ENCODE measurements around the gene AFAP1. TPM values are rescaled to one million over a fixed set of nuclear protein-coding genes. Genes with fewer than 3 reads are reported as not detected.

Gene AFAP1
- total RNA-seq, 2 experiments from 2014 or later = 13.6 to 13.8 TPM

DNA sequence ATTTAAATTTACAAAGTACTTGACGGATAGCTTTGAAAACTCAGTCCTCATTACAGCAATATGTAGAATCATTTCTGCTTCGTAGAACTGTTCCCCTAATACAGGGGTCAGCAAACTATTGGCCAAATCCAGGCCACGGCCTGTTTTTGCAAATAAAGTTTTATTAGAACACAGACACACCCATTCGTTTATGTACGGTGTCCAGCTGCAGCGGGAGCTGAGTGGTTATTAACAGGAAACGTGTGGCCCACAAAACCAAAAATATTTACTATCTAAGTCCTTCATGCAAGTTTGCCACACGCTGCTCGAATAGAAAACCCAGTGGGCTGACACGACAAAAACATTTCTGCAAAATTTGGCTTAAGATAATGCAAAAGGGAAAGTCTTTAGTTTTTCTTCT lies 146.5 kb downstream of the AFAP1 start:
- Mint-ChIP-seq H3K36me3 (peaks cover 7% of the 10 kb centered on the region), H3K27me3 (no peaks in the 10 kb centered on the region), H3K4me3 (no peak overlapping the region), H3K9me3 (no peaks in the 10 kb centered on the region), H3K27ac (no peak overlapping the region), H3K4me1 (no peaks in the 10 kb centered on the region)
- no peak for DNase-seq

GRCh38 chr4:7792616-7793015 lies 147.0 kb downstream of the AFAP1 start:
- Mint-ChIP-seq H3K4me1 (no peaks in the 10 kb centered on the region), H3K4me3 (no peak overlapping the region), H3K36me3 (peaks cover 5% of the 10 kb centered on the region), H3K27me3 (no peaks in the 10 kb centered on the region), H3K27ac (no peak overlapping the region), H3K9me3 (no peaks in the 10 kb centered on the region)
- DNase-seq = no peak

- peaks cover 2% of the 10 kb centered on the region for H3K36me3 Mint-ChIP-seq
- H3K27ac Mint-ChIP-seq = no peak overlapping the region
- H3K4me3 Mint-ChIP-seq = no peak overlapping the region
- no peaks in the 10 kb centered on the region for H3K27me3 Mint-ChIP-seq
- H3K4me1 Mint-ChIP-seq = no peaks in the 10 kb centered on the region
- no peaks in the 10 kb centered on the region for H3K9me3 Mint-ChIP-seq
- DNase-seq = no peak
Measured at GRCh38 chr4:7790999-7791398, 148.7 kb downstream of the AFAP1 start.

GRCh38 chr4:7790023-7790422 lies 149.6 kb downstream of the AFAP1 start:
- Mint-ChIP-seq H3K27me3 (no peaks in the 10 kb centered on the region), H3K9me3 (no peaks in the 10 kb centered on the region), H3K4me1 (no peaks in the 10 kb centered on the region), H3K27ac (no peak overlapping the region), H3K36me3 (peaks cover 2% of the 10 kb centered on the region), H3K4me3 (no peak overlapping the region)
- no peak for DNase-seq

GRCh38 chr4:7788694-7789425 lies 150.8 kb downstream of the AFAP1 start:
- no peaks in the 10 kb centered on the region for H3K9me3 Mint-ChIP-seq
- no peaks in the 10 kb centered on the region for H3K4me1 Mint-ChIP-seq
- H3K27me3 Mint-ChIP-seq = no peaks in the 10 kb centered on the region
- DNase-seq = no peak
- H3K36me3 Mint-ChIP-seq = peaks cover 2% of the 10 kb centered on the region
- no peak overlapping the region for H3K4me3 Mint-ChIP-seq
- no peak overlapping the region for H3K27ac Mint-ChIP-seq

DNA sequence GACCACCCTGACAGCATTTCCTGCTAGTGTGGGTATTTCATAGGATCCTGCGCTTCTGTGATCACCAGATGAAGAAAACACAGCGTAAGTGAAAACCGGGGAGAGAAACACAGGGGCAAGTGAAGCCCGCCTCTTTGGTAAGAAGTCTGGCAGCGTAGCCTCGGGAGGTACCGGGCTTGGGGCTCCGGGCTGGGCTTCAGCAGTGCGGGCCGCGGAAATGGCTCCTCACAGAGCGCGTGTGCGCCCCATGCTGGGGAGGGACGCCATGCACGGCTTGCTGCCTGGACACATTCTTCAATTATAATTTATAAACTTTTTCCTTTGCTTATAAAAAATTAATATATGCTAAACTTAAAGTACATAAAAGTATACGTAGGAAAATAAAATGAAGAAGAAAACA lies 151.5 kb downstream of the AFAP1 start:
- no peaks in the 10 kb centered on the region for H3K9me3 Mint-ChIP-seq
- H3K4me3 Mint-ChIP-seq = no peak overlapping the region
- no peak for DNase-seq
- H3K27ac Mint-ChIP-seq = no peak overlapping the region
- H3K27me3 Mint-ChIP-seq = no peaks in the 10 kb centered on the region
- peaks cover 2% of the 10 kb centered on the region for H3K36me3 Mint-ChIP-seq
- H3K4me1 Mint-ChIP-seq = no peaks in the 10 kb centered on the region

DNA sequence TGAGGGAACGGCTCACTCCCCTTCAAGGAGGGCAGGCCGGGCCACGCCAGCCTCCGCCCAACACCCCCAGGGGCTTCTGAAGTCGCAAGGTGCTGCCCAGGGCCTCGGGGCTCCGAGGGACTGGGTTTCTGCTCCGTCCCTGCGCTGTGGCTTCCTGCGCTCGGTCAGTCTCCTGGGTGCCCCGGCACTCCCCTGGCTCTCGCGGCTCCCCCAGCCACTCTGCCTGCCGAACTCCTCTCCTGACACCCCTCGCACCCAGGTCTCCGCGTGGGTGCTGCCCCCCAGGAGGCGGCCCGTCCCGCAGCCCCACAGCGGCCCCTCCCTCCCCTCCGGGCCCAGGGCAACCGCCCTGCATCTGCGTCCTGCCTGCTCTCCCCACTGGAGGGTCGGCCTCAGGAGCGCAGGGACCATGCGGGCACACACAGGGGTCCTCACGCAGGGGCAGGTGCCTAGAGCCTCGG lies 151.9 kb downstream of the AFAP1 start:
- H3K4me3 Mint-ChIP-seq = no peak overlapping the region
- no peak for DNase-seq
- H3K27me3 Mint-ChIP-seq = no peaks in the 10 kb centered on the region
- no peak overlapping the region for H3K27ac Mint-ChIP-seq
- H3K9me3 Mint-ChIP-seq = no peaks in the 10 kb centered on the region
- peaks cover 2% of the 10 kb centered on the region for H3K36me3 Mint-ChIP-seq
- peaks cover under 1% of the 10 kb centered on the region for H3K4me1 Mint-ChIP-seq

- Mint-ChIP-seq H3K27me3 (no peaks in the 10 kb centered on the region), H3K27ac (no peak overlapping the region), H3K4me1 (peaks cover 3% of the 10 kb centered on the region), H3K36me3 (peaks cover 2% of the 10 kb centered on the region), H3K9me3 (no peaks in the 10 kb centered on the region), H3K4me3 (no peak overlapping the region)
- DNase-seq = no peak
Measured at GRCh38 chr4:7787067-7787466, 152.6 kb downstream of the AFAP1 start.

GRCh38 chr4:7786517-7786916 lies 153.1 kb downstream of the AFAP1 start:
- no peak for DNase-seq
- no peaks in the 10 kb centered on the region for H3K9me3 Mint-ChIP-seq
- no peak overlapping the region for H3K4me3 Mint-ChIP-seq
- peaks cover 6% of the 10 kb centered on the region for H3K4me1 Mint-ChIP-seq
- H3K27ac Mint-ChIP-seq = no peak overlapping the region
- peaks cover 3% of the 10 kb centered on the region for H3K36me3 Mint-ChIP-seq
- H3K27me3 Mint-ChIP-seq = no peaks in the 10 kb centered on the region

- no peaks in the 10 kb centered on the region for H3K9me3 Mint-ChIP-seq
- H3K27me3 Mint-ChIP-seq = no peaks in the 10 kb centered on the region
- no peak for DNase-seq
- H3K36me3 Mint-ChIP-seq = peaks cover 7% of the 10 kb centered on the region
- H3K4me3 Mint-ChIP-seq = no peak overlapping the region
- peaks cover 10% of the 10 kb centered on the region for H3K4me1 Mint-ChIP-seq
- H3K27ac Mint-ChIP-seq = no peak overlapping the region
Measured at GRCh38 chr4:7786040-7786439, 153.6 kb downstream of the AFAP1 start.

- H3K4me1 Mint-ChIP-seq = peaks cover 17% of the 10 kb centered on the region
- DNase-seq = no peak
- no peaks in the 10 kb centered on the region for H3K9me3 Mint-ChIP-seq
- H3K36me3 Mint-ChIP-seq = peaks cover 13% of the 10 kb centered on the region
- no peaks in the 10 kb centered on the region for H3K27me3 Mint-ChIP-seq
- no peak overlapping the region for H3K4me3 Mint-ChIP-seq
- no peak overlapping the region for H3K27ac Mint-ChIP-seq
Measured at GRCh38 chr4:7785017-7785416, 154.6 kb downstream of the AFAP1 start.

DNA sequence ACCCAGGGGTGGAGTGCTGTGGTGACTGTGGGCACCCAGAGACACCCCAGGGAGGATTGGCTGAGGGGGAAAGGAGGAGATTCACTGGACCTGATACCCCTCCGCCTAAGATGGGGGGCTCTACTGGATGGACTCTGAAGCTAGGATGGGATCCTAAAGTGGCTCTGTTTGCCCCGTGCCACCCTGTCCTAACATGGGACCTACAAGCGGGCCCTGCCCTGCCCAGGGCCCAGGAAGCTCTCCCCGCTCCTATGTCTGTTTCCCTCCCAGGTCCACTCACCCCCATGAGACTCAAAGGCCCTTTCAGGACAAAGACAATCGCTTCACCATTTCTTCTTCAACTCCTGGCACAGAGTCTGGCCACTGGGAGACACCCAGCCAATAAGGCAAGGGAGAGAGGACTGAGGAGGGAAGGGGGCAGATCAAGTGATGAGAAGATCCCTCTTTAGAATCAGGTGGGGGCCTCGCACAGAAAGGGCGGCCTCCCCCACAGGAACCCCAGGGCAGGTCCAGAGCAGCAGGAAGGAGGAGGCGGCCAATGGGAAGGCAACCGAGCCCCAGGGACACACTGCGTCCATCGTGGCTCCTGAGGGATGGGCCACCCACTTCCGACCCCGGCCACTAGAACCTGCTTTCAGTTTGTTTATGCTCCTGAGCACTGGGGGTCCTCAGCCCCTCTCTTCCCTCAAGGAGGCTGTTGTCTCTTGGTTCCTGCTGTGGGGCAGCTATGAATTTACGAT lies 155.4 kb downstream of the AFAP1 start:
- no peak overlapping the region for H3K27ac Mint-ChIP-seq
- no peaks in the 10 kb centered on the region for H3K27me3 Mint-ChIP-seq
- peaks cover 21% of the 10 kb centered on the region for H3K4me1 Mint-ChIP-seq

GRCh38 chr4:7783541-7783940 lies 156.1 kb downstream of the AFAP1 start:
- no peak for DNase-seq
- H3K27ac Mint-ChIP-seq = no peak overlapping the region
- peaks cover 25% of the 10 kb centered on the region for H3K4me1 Mint-ChIP-seq
- no peak overlapping the region for H3K4me3 Mint-ChIP-seq
- no peaks in the 10 kb centered on the region for H3K27me3 Mint-ChIP-seq
- no peaks in the 10 kb centered on the region for H3K9me3 Mint-ChIP-seq
- H3K36me3 Mint-ChIP-seq = peaks cover 11% of the 10 kb centered on the region

More for the DNA sequence above, 155.4 kb downstream of the AFAP1 start:
- H3K9me3 Mint-ChIP-seq = no peaks in the 10 kb centered on the region
- DNase-seq = no peak
- peaks cover 11% of the 10 kb centered on the region for H3K36me3 Mint-ChIP-seq
- no peak overlapping the region for H3K4me3 Mint-ChIP-seq

- H3K36me3 Mint-ChIP-seq = peaks cover 16% of the 10 kb centered on the region
- peaks cover 25% of the 10 kb centered on the region for H3K4me1 Mint-ChIP-seq
- H3K27me3 Mint-ChIP-seq = no peaks in the 10 kb centered on the region
- H3K9me3 Mint-ChIP-seq = no peaks in the 10 kb centered on the region
- H3K27ac Mint-ChIP-seq = no peak overlapping the region
- no peak overlapping the region for H3K4me3 Mint-ChIP-seq
- no peak for DNase-seq
Measured at GRCh38 chr4:7782783-7783182, 156.9 kb downstream of the AFAP1 start.

DNA sequence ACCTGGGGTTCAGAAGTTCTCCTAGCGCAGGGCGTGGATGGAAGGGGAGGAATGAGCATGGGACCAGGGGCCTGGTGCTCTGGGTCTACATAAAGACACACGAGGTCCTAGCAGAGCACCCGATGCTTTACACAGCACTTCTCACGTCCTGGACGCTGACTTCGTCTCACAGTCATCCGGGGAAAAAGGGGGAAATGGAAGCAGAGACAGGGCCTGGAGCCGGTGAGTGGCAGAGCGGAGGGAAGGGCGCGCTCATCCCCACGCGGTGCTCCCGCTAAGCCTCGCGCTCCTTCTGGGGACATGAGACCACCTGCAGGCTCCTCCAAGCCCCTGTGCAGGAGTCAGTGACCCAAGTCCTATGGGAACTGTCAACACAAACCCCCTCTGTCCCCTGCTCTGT lies 157.7 kb downstream of the AFAP1 start:
- no peak overlapping the region for H3K27ac Mint-ChIP-seq
- H3K36me3 Mint-ChIP-seq = peaks cover 16% of the 10 kb centered on the region
- no peak overlapping the region for H3K4me3 Mint-ChIP-seq
- no peak for DNase-seq
- no peaks in the 10 kb centered on the region for H3K27me3 Mint-ChIP-seq
- H3K9me3 Mint-ChIP-seq = no peaks in the 10 kb centered on the region
- peaks cover 25% of the 10 kb centered on the region for H3K4me1 Mint-ChIP-seq

- peaks cover 25% of the 10 kb centered on the region for H3K4me1 Mint-ChIP-seq
Measured at GRCh38 chr4:7781366-7781765, 158.3 kb downstream of the AFAP1 start.

More at GRCh38 chr4:7781366-7781765, 158.3 kb downstream of the AFAP1 start:
- Mint-ChIP-seq H3K27me3 (no peaks in the 10 kb centered on the region), H3K4me3 (no peak overlapping the region), H3K27ac (peak overlapping the region; percentile 77), H3K36me3 (peaks cover 16% of the 10 kb centered on the region), H3K9me3 (no peaks in the 10 kb centered on the region)
- DNase-seq = no peak

Data from activated naive CD8-positive, alpha-beta T cell treated with anti-CD3 and anti-CD28 coated beads for 36 hours (primary cell).